ENCODE data around the gene DTWD2.
"Not testable (repeated sequence)": the region's sequence is repeated elsewhere in the genome, so short reads cannot be mapped to it uniquely, and the experiment has no call there.

DTWD2 gene

GRCh38 chr5:118857700-118858099 is 130.6 kb downstream of the DTWD2 start:
- DNase-seq, result no peak

GRCh38 chr5:118854819-118855218 is 133.5 kb downstream of the DTWD2 start:
- no peak for DNase-seq

GRCh38 chr5:118851785-118852184 is 136.6 kb downstream of the DTWD2 start:
- DNase-seq, result not testable (repeated sequence)

GRCh38 chr5:118849507-118849906 is 138.8 kb downstream of the DTWD2 start:
- DNase-seq, result not testable (repeated sequence)

GRCh38 chr5:118844351-118844750 is 144.0 kb downstream of the DTWD2 start:
- DNase-seq, result no peak

- no peak for DNase-seq
Measured at GRCh38 chr5:118834710-118835109, 153.6 kb downstream of the DTWD2 start.

GRCh38 chr5:118832974-118833373 is 155.4 kb downstream of the DTWD2 start:
- DNase-seq, result no peak

- no peak for DNase-seq
Measured at GRCh38 chr5:118825226-118825625, 163.1 kb downstream of the DTWD2 start.

- DNase-seq, result no peak
Measured at GRCh38 chr5:118818604-118819003, 169.7 kb downstream of the DTWD2 start.

GRCh38 chr5:118808441-118808840 is 179.9 kb downstream of the DTWD2 start:
- DNase-seq, result no peak

- DNase-seq, result no peak
Measured at GRCh38 chr5:118806571-118806970, 181.8 kb downstream of the DTWD2 start.

GRCh38 chr5:118802335-118802734 is 186.0 kb downstream of the DTWD2 start:
- DNase-seq, result no peak

- no peak for DNase-seq
Measured at GRCh38 chr5:118796081-118796480, 192.3 kb downstream of the DTWD2 start.

GRCh38 chr5:118794281-118794680 is 194.1 kb downstream of the DTWD2 start:
- no peak for DNase-seq

GRCh38 chr5:118793652-118794051 is 194.7 kb downstream of the DTWD2 start:
- DNase-seq, result no peak

GRCh38 chr5:118793091-118793490 is 195.3 kb downstream of the DTWD2 start:
- DNase-seq, result no peak

GRCh38 chr5:118791926-118792734 is 196.2 kb downstream of the DTWD2 start:
- peak; percentile 30 for DNase-seq

GRCh38 chr5:118789366-118789765 is 199.0 kb downstream of the DTWD2 start:
- DNase-seq, result no peak

GRCh38 chr5:118788351-118788750 is 200.0 kb downstream of the DTWD2 start:
- no peak for DNase-seq
